Measurements from ENCODE around the gene TACO1.

Gene TACO1

GRCh38 chr17:63601439-63602371 is 1.0 kb downstream of the TACO1 start:
- peaks cover 16% of the 10 kb centered on the region for H3K4me1 ChIP-seq (ENCODE audit: control insufficient read depth, insufficient read depth, low read length)
- H3K9me3 ChIP-seq (ENCODE audit: control insufficient read depth, low read length) = no peaks in the 10 kb centered on the region
- peak overlapping the region; percentile 92 for H3K9ac ChIP-seq (ENCODE audit: low read length)
- peaks cover 24% of the 10 kb centered on the region for H3K36me3 ChIP-seq (ENCODE audit: control insufficient read depth, insufficient read depth, low read length, severe bottlenecking)
- peak; percentile 29 for DNase-seq (ENCODE audit: low read depth)
- peak overlapping the region; percentile 87 for H3K4me3 ChIP-seq (ENCODE audit: low read length)
- no peaks in the 10 kb centered on the region for H3K27me3 ChIP-seq (replicated peaks; ENCODE audit: control insufficient read depth, insufficient read depth, low read length)

GRCh38 chr17:63609816-63610573 is 9.3 kb downstream of the TACO1 start:
- no peak overlapping the region for H3K9ac ChIP-seq (ENCODE audit: low read length)
- no peak for DNase-seq (ENCODE audit: low read depth)
- no peaks in the 10 kb centered on the region for H3K4me1 ChIP-seq (ENCODE audit: control insufficient read depth, insufficient read depth, low read length)
- no peaks in the 10 kb centered on the region for H3K9me3 ChIP-seq (ENCODE audit: control insufficient read depth, low read length)
- peaks cover 50% of the 10 kb centered on the region for H3K36me3 ChIP-seq (ENCODE audit: control insufficient read depth, insufficient read depth, low read length, severe bottlenecking)
- no peak overlapping the region for H3K4me3 ChIP-seq (ENCODE audit: low read length)
- no peaks in the 10 kb centered on the region for H3K27me3 ChIP-seq (replicated peaks; ENCODE audit: control insufficient read depth, insufficient read depth, low read length)

GRCh38 chr17:63610854-63611253 is 10.2 kb downstream of the TACO1 start:
- no peak overlapping the region for H3K9ac ChIP-seq (ENCODE audit: low read length)
- peaks cover 41% of the 10 kb centered on the region for H3K36me3 ChIP-seq (ENCODE audit: control insufficient read depth, insufficient read depth, low read length, severe bottlenecking)
- no peaks in the 10 kb centered on the region for H3K9me3 ChIP-seq (ENCODE audit: control insufficient read depth, low read length)
- no peaks in the 10 kb centered on the region for H3K27me3 ChIP-seq (replicated peaks; ENCODE audit: control insufficient read depth, insufficient read depth, low read length)
- DNase-seq (ENCODE audit: low read depth) = no peak
- no peak overlapping the region for H3K4me3 ChIP-seq (ENCODE audit: low read length)
- no peaks in the 10 kb centered on the region for H3K4me1 ChIP-seq (ENCODE audit: control insufficient read depth, insufficient read depth, low read length)

GRCh38 chr17:63611354-63611753 is 10.7 kb downstream of the TACO1 start:
- no peaks in the 10 kb centered on the region for H3K4me1 ChIP-seq (ENCODE audit: control insufficient read depth, insufficient read depth, low read length)

GRCh38 chr17:63613663-63614062 is 13.0 kb downstream of the TACO1 start:
- Histone ChIP-seq H3K9me3 (ENCODE audit: control insufficient read depth, low read length) (no peaks in the 10 kb centered on the region), H3K4me1 (ENCODE audit: control insufficient read depth, insufficient read depth, low read length) (no peaks in the 10 kb centered on the region), H3K9ac (ENCODE audit: low read length) (no peak overlapping the region), H3K27me3 (replicated peaks; ENCODE audit: control insufficient read depth, insufficient read depth, low read length) (no peaks in the 10 kb centered on the region), H3K4me3 (ENCODE audit: low read length) (no peak overlapping the region), H3K36me3 (ENCODE audit: control insufficient read depth, insufficient read depth, low read length, severe bottlenecking) (peaks cover 14% of the 10 kb centered on the region)
- DNase-seq (ENCODE audit: low read depth) = no peak

More at GRCh38 chr17:63611354-63611753, 10.7 kb downstream of the TACO1 start:
- Histone ChIP-seq H3K4me3 (ENCODE audit: low read length) (no peak overlapping the region), H3K27me3 (replicated peaks; ENCODE audit: control insufficient read depth, insufficient read depth, low read length) (no peaks in the 10 kb centered on the region), H3K9ac (ENCODE audit: low read length) (no peak overlapping the region), H3K9me3 (ENCODE audit: control insufficient read depth, low read length) (no peaks in the 10 kb centered on the region), H3K36me3 (ENCODE audit: control insufficient read depth, insufficient read depth, low read length, severe bottlenecking) (peaks cover 36% of the 10 kb centered on the region)
- DNase-seq (ENCODE audit: low read depth) = no peak

GRCh38 chr17:63621229-63621683 is 20.6 kb downstream of the TACO1 start:
- Histone ChIP-seq H3K27me3 (replicated peaks; ENCODE audit: control insufficient read depth, insufficient read depth, low read length) (no peaks in the 10 kb centered on the region), H3K4me1 (ENCODE audit: control insufficient read depth, insufficient read depth, low read length) (peaks cover 22% of the 10 kb centered on the region), H3K4me3 (ENCODE audit: low read length) (peak overlapping the region; percentile 85), H3K9me3 (ENCODE audit: control insufficient read depth, low read length) (no peaks in the 10 kb centered on the region), H3K9ac (ENCODE audit: low read length) (peak overlapping the region; percentile 86), H3K36me3 (ENCODE audit: control insufficient read depth, insufficient read depth, low read length, severe bottlenecking) (no peaks in the 10 kb centered on the region)
- DNase-seq (ENCODE audit: low read depth) = no peak

GRCh38 chr17:63621684-63622573 is 21.2 kb downstream of the TACO1 start, which contains the start of gene MAP3K3:
Gene MAP3K3 (plus strand): TSS chr17:63622417. CDS start chr17:63622760, 343 bp downstream.
- Histone ChIP-seq H3K9ac (ENCODE audit: low read length) (peak within 1 kb of the TSS; percentile 90), H3K36me3 (ENCODE audit: control insufficient read depth, insufficient read depth, low read length, severe bottlenecking) (no peaks in the 10 kb centered on the region), H3K9me3 (ENCODE audit: control insufficient read depth, low read length) (no peaks in the 10 kb centered on the region), H3K4me3 (ENCODE audit: low read length) (peak within 1 kb of the TSS; percentile 94), H3K27me3 (replicated peaks; ENCODE audit: control insufficient read depth, insufficient read depth, low read length) (no peaks in the 10 kb centered on the region), H3K4me1 (ENCODE audit: control insufficient read depth, insufficient read depth, low read length) (peaks cover 28% of the 10 kb centered on the region)
- peak; percentile 100 for DNase-seq (ENCODE audit: low read depth)

- Histone ChIP-seq H3K9me3 (ENCODE audit: control insufficient read depth, low read length) (no peaks in the 10 kb centered on the region), H3K9ac (ENCODE audit: low read length) (peak overlapping the region; percentile 90), H3K27me3 (replicated peaks; ENCODE audit: control insufficient read depth, insufficient read depth, low read length) (no peaks in the 10 kb centered on the region), H3K36me3 (ENCODE audit: control insufficient read depth, insufficient read depth, low read length, severe bottlenecking) (no peaks in the 10 kb centered on the region), H3K4me1 (ENCODE audit: control insufficient read depth, insufficient read depth, low read length) (peaks cover 34% of the 10 kb centered on the region), H3K4me3 (ENCODE audit: low read length) (peak overlapping the region; percentile 94)
- peak; percentile 81 for DNase-seq (ENCODE audit: low read depth)
These were observed 22.1 kb downstream of the TACO1 start for GRCh38 chr17:63622574-63623390.

- DNase-seq (ENCODE audit: low read depth) = no peak
- H3K9me3 ChIP-seq (ENCODE audit: control insufficient read depth, low read length) = no peaks in the 10 kb centered on the region
- H3K9ac ChIP-seq (ENCODE audit: low read length) = peak overlapping the region; percentile 90
- H3K4me1 ChIP-seq (ENCODE audit: control insufficient read depth, insufficient read depth, low read length) = peaks cover 34% of the 10 kb centered on the region
- no peaks in the 10 kb centered on the region for H3K27me3 ChIP-seq (replicated peaks; ENCODE audit: control insufficient read depth, insufficient read depth, low read length)
- H3K4me3 ChIP-seq (ENCODE audit: low read length) = peak overlapping the region; percentile 94
- H3K36me3 ChIP-seq (ENCODE audit: control insufficient read depth, insufficient read depth, low read length, severe bottlenecking) = no peaks in the 10 kb centered on the region
These were observed 23.3 kb downstream of the TACO1 start for GRCh38 chr17:63623786-63624530.
